ENCODE measurements around the gene P4HB. TPM values are rescaled to one million over a fixed set of nuclear protein-coding genes. Genes with fewer than 3 reads are reported as not detected.

P4HB gene
- polyA plus RNA-seq, 1 of the 3 experiments (the other 2 are of a cell fraction), result 165 TPM

- peaks cover 0 to 6% of the 10 kb centered on the region in 2 experiments; a peak in 1 of 4 replicates for H3K4me1 ChIP-seq (ENCODE audit: control insufficient read depth in 1 of 2, insufficient read depth in 2 of 2, low read depth in 1 of 2, low read length in 1 of 2)
- no peak for DNase-seq
- H3K4me3 ChIP-seq (ENCODE audit: low read depth in 2 of 2, low read length in 1 of 2), result no peak overlapping the region; a peak in 1 of 4 replicates
- no peak overlapping the region for H3K4me2 ChIP-seq
- ChIA-PET CTCF (no interaction called here), POLR2A (no interaction called here)
- no peak for TF ChIP-seq CHD2 (IDR thresholded peaks at IDR 0.05; ENCODE audit: low read length, partially characterized antibody)
- TF ChIP-seq CTCF (IDR thresholded peaks at IDR 0.05), result no peak
- TF ChIP-seq EZH2phosphoT487 (IDR thresholded peaks at IDR 0.05; ENCODE audit: borderline replicate concordance, low read depth), result no peak
- TF ChIP-seq GATA2 (CRISPR knock-in tag; IDR thresholded peaks at IDR 0.05), result no peak
- TF ChIP-seq TAF1 (IDR thresholded peaks at IDR 0.05; ENCODE audit: borderline replicate concordance, low read depth, low read length), result no peak
- no peak for TF ChIP-seq POLR2AphosphoS5 (IDR thresholded peaks at IDR 0.05; ENCODE audit: low read depth, low read length)
- no peak for TF ChIP-seq TCF12 (IDR thresholded peaks at IDR 0.05)
- no peak for TF ChIP-seq USF1 (IDR thresholded peaks at IDR 0.05; ENCODE audit: borderline replicate concordance, low read depth)
- TF ChIP-seq REST (IDR thresholded peaks at IDR 0.05; ENCODE audit: low read depth, low read length), result no peak
- TF ChIP-seq RCOR1 (IDR thresholded peaks at IDR 0.05; ENCODE audit: low read length), result no peak
- no peak for TF ChIP-seq USF2 (IDR thresholded peaks at IDR 0.05; ENCODE audit: borderline replicate concordance, low read depth, low read length)
- TF ChIP-seq RAD21 (IDR thresholded peaks at IDR 0.05; ENCODE audit: low read length), result no peak
- TF ChIP-seq NFIC (IDR thresholded peaks at IDR 0.05; ENCODE audit: borderline replicate concordance), result no peak
- TF ChIP-seq MXI1 (IDR thresholded peaks at IDR 0.05; ENCODE audit: low read depth, low read length), result no peak
- no peak for TF ChIP-seq FOXJ3 (CRISPR knock-in tag; IDR thresholded peaks at IDR 0.05)
- TF ChIP-seq NRF1 (IDR thresholded peaks at IDR 0.05; ENCODE audit: low read depth, low read length), result no peak
- no peak for TF ChIP-seq ELF1 (IDR thresholded peaks at IDR 0.05)
- no peak overlapping the region for H3K27ac ChIP-seq (ENCODE audit: low read depth in 2 of 2, low read length in 1 of 2)
- H2AFZ ChIP-seq (ENCODE audit: low read depth), result no peak overlapping the region
- peaks cover 88% of the 10 kb centered on the region for H3K27me3 ChIP-seq (ENCODE audit: insufficient read depth)
- 17% methylated on average over 26 of the region's 26 CpGs for WGBS (ENCODE audit: low lambda C conversion rate)
- 0 out of 2 replicates have a peak, but pooled peaks cover 3% of the 10 kb centered on the region for H3K9me3 ChIP-seq
- no peak overlapping the region for H3K9ac ChIP-seq
- no peaks in the 10 kb centered on the region for H3K9me2 ChIP-seq
- H4K20me1 ChIP-seq (ENCODE audit: insufficient read depth), result no peaks in the 10 kb centered on the region
- H3K36me3 ChIP-seq (replicated peaks in 1 of 2; ENCODE audit: control insufficient read depth in 1 of 2, insufficient read depth in 2 of 2, low read length in 1 of 2), result no peaks in the 10 kb centered on the region
- no peaks in the 10 kb centered on the region for H3F3A ChIP-seq (replicated peaks; ENCODE audit: insufficient read depth)
- no peaks in the 10 kb centered on the region for H3K79me2 ChIP-seq (ENCODE audit: insufficient read depth)
Observed at GRCh38 chr17:81802856-81803643, 57.3 kb downstream of the P4HB start.

Data from SK-N-SH (cell line).